GM12878 (cell line): ENCODE measurements around the gene VNN1. TPM values are rescaled to one million over a fixed set of nuclear protein-coding genes. Genes with fewer than 3 reads are reported as not detected.

Experiments used
- ATAC-seq: fragments of 200-7000 bp; cut with Tn5 transposase; 3 replicates; pipeline ENCODE4 v1.9.1; 2020; ENCODE audit warnings: mild to moderate bottlenecking, moderate library complexity
- BruUV-seq: library from RNA; stranded (reverse); fragments of 400-500 nt; replicated peaks from 2 replicates; lab custom pipeline; 2021; lab: Mats Ljungman, UMichigan
- CTCF ChIA-PET: fragments of 300-600 bp; sonication (Branson Sonifier 250); formaldehyde crosslinking; extraction: SDS; loops from one replicate; lab custom pipeline; 2021; ENCODE audit warnings: inconsistent platforms; lab: Yijun Ruan, JAX
- POLR2A ChIA-PET: fragments of 350-600 bp; formaldehyde crosslinking; extraction: SDS; loops from one replicate; lab custom pipeline; 2021; ENCODE audit warnings: inconsistent platforms; lab: Charles Lee
- RAD21 ChIA-PET: fragments of 300-600 bp; sonication (Branson Sonifier 250); formaldehyde crosslinking; loops from one replicate; lab custom pipeline; 2023; ENCODE audit warnings: antibody characterized with exemption; ENCODE audit not compliant: unreplicated experiment; lab: Charles Lee
- SMC1A ChIA-PET: fragments of 300-600 bp; sonication (Branson Sonifier 250); formaldehyde crosslinking; loops from one replicate; lab custom pipeline; 2023; ENCODE audit not compliant: unreplicated experiment, uncharacterized antibody; lab: Charles Lee
- DNase-seq: peaks from one replicate; pipeline ENCODE4 v3.0.0-alpha.2; 2011; ENCODE audit warnings: low read depth, low spot score
- FAIRE-seq: peaks from 3 replicates; lab custom pipeline; 2011; peaks lifted over from hg19 to GRCh38; lab: Jason Lieb, UNC
- H2AFZ ChIP-seq: 2 replicates; pipeline ENCODE4 v1.6.0; 2011; ENCODE audit warnings: low read depth, low read length, control low read depth; ENCODE audit not compliant: control insufficient read depth
- H3K27ac ChIP-seq: 2 replicates; pipeline ENCODE4 v1.5.1; 2011; ENCODE audit warnings: control low read depth; ENCODE audit not compliant: control insufficient read depth, insufficient read depth
- H3K27me3 ChIP-seq, 2 experiments: replicated peaks in 1 of 2; 2 replicates each; pipeline versions ENCODE4 v1.6.0 to v1.6.1; 2011; ENCODE audit warnings: low read length in 1 of 2; ENCODE audit not compliant: control insufficient read depth in 2 of 2, insufficient read depth in 2 of 2
- H3K36me3 ChIP-seq, 2 experiments: 2 replicates each; pipeline ENCODE4 v1.5.1; 2011; ENCODE audit warnings: low read length in 1 of 2; ENCODE audit not compliant: control insufficient read depth in 2 of 2, insufficient read depth in 2 of 2
- H3K4me1 ChIP-seq: 2 replicates; pipeline ENCODE4 v1.6.1; 2011; ENCODE audit warnings: mild to moderate bottlenecking, low read length, moderate library complexity, mixed read lengths; ENCODE audit not compliant: control insufficient read depth, insufficient read depth
- H3K4me2 ChIP-seq: 2 replicates; pipeline ENCODE4 v1.6.0; 2011; ENCODE audit warnings: control low read depth; ENCODE audit not compliant: control insufficient read depth, insufficient read depth
- H3K4me3 ChIP-seq: fragments of 200-600 bp; sonication (generic); 2 replicates; pipeline ENCODE4 v1.5.1; 2016
- H3K79me2 ChIP-seq: 2 replicates; pipeline ENCODE4 v1.6.0; 2011; ENCODE audit warnings: low read length; ENCODE audit not compliant: control insufficient read depth, insufficient read depth
- H3K9ac ChIP-seq: 2 replicates; pipeline ENCODE4 v1.8.0; 2011; ENCODE audit warnings: low read length, control low read depth, mixed read lengths; ENCODE audit not compliant: control insufficient read depth, insufficient read depth
- H3K9me3 ChIP-seq: replicated peaks from 3 replicates; pipeline ENCODE4 v1.5.1; 2011; ENCODE audit warnings: mild to moderate bottlenecking, low read length; ENCODE audit not compliant: control insufficient read depth, insufficient read depth
- H4K20me1 ChIP-seq: 2 replicates; pipeline ENCODE4 v1.6.0; 2011; ENCODE audit not compliant: control insufficient read depth, insufficient read depth
- ASH2L ChIP-seq: fragments of 300-600, 200-600 bp; sonication (generic); IDR thresholded peaks from 2 replicates; pipeline ENCODE4 v1.6.1; 2017; ENCODE audit warnings: low read depth, mild to moderate bottlenecking, borderline replicate concordance
- MYB ChIP-seq: fragments of 150-350 bp; IDR thresholded peaks from 2 replicates; pipeline ENCODE4 v1.6.1; 2014; ENCODE audit warnings: mild to moderate bottlenecking, low read depth, low read length, borderline replicate concordance
- NR2C2 ChIP-seq: IDR thresholded peaks from 2 replicates; pipeline ENCODE4 v1.6.1; 2011; ENCODE audit warnings: borderline replicate concordance, low read depth; ENCODE audit not compliant: control insufficient read depth, insufficient read length
- PAX5 ChIP-seq: IDR thresholded peaks from 2 replicates; pipeline ENCODE4 v1.6.1; 2011; ENCODE audit warnings: low read depth, low read length, borderline replicate concordance
- POLR2AphosphoS2 ChIP-seq: IDR thresholded peaks from 2 replicates; pipeline ENCODE4 v1.6.1; 2011; ENCODE audit warnings: low read depth, mild to moderate bottlenecking, low read length, improper control_type of control experiment, moderate library complexity
- POLR2AphosphoS5 ChIP-seq: IDR thresholded peaks from 2 replicates; pipeline ENCODE4 v1.6.1; 2011; ENCODE audit warnings: mild to moderate bottlenecking, low read length, inconsistent platforms
- WGBS: methylation state at CpG from one replicate; pipeline ENCODE4 v1.1.6; 2016; ENCODE audit warnings: low lambda C conversion rate; ENCODE audit not compliant: insufficient replicate concordance, insufficient coverage; ENCODE audit errors: missing lambda C conversion rate; 5-methylcytosine and 5-hydroxymethylcytosine counted together
- in situ Hi-C: fragments of 300-500 bp; cut with MboI; formaldehyde crosslinking; loops from 9 replicates; pipeline ENCODE4 v1.14.3; 2018; ENCODE audit warnings: mixed read lengths
- intact Hi-C: fragments of 100-400 bp; cut with micrococcal nuclease; formaldehyde crosslinking; loops from one replicate; pipeline ENCODE4 v1.14.2; 2022; ENCODE audit not compliant: unreplicated experiment
- polyA plus RNA-seq, 11 experiments: library from polyadenylated mRNA; depleted of rRNA in 4 of 11; unstranded in 6 of 11; stranded (reverse) in 5 of 11; fragments of >200 nt; fragmentation: Nextera tagmentation in 4 of 11; fragmentation: Illumina TruSeq in 1 of 11; extraction: Ambion mirVana in 4 of 11; extraction: Trizol in 1 of 11; gene quantifications; 1 replicate in 1 of 11; 2 replicates in 10 of 11; pipeline versions ENCODE4 v1.2.1 to v1.2.3, GENCODE V29; 2011 to 2016; ENCODE audit warnings: inconsistent platforms in 2 of 11, missing spikeins in 2 of 11, low read depth in 1 of 11
- total RNA-seq, 4 experiments: library from RNA; depleted of rRNA in 3 of 4; stranded (reverse); fragments of >200 nt in 3 of 4; fragmentation: Illumina TruSeq in 1 of 4; extraction: Trizol in 1 of 4; gene quantifications; 2 replicates each; pipeline versions ENCODE4 v1.2.1 to v1.2.3, GENCODE V29; 2013 to 2021
- TF ChIP-seq, protein P1 (sequence below): IDR thresholded peaks from 2 replicates; pipeline ENCODE4 v1.6.1; 2012; ENCODE audit warnings: low read length, inconsistent platforms
- TF ChIP-seq, protein P2 (sequence below), 3 experiments: IDR thresholded peaks in 2 of 3; conservative IDR thresholded peaks in 1 of 3; 2 replicates each; pipeline ENCODE4 v1.5.1; 2011; ENCODE audit warnings: low read depth in 3 of 3, low read length in 3 of 3, mild to moderate bottlenecking in 3 of 3, control low read depth in 2 of 3, moderate library complexity in 2 of 3, inconsistent platforms in 1 of 3, mixed read lengths in 1 of 3; ENCODE audit not compliant: control insufficient read depth in 2 of 3, insufficient read depth in 1 of 3; ENCODE audit errors: extremely low read depth in 1 of 3
- TF ChIP-seq, protein P3 (sequence below): IDR thresholded peaks from 2 replicates; pipeline ENCODE4 v1.6.1; 2012; ENCODE audit warnings: low read depth, low read length, improper control_type of control experiment
- TF ChIP-seq, protein P4 (sequence below): fragments of 450-650 bp; IDR thresholded peaks from 2 replicates; pipeline ENCODE4 v1.6.1; 2016; ENCODE audit warnings: mild to moderate bottlenecking, moderate library complexity, borderline replicate concordance
- TF ChIP-seq, protein P5 (sequence below): fragments of 450-650 bp; IDR thresholded peaks from 2 replicates; pipeline ENCODE4 v1.6.1; 2017; ENCODE audit warnings: mild to moderate bottlenecking, moderate library complexity

The VNN1 gene
- total and polyA plus RNA-seq, 10 of the 15 experiments (the other 5 are each of a cell fraction or from before 2014, with no cell fraction given) = not detected

DNA sequence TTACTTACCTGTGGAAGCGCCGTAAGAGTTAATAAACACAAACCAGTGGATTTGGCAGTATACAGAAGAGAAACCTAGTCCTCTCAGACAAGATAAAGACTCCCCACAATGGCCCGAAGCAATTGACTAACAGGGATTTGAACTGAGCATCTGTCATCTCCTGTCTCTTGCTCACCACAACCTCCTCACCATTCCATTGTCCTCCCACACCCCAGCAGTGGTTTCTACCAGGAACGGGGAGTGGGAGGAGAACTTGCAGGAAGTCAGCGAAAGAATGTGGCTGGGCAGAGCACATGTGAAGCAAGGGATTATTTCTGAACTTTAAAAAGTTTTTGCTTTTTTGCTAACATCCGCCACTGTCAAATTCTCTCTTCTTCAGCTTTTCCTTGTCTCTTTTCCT lies 30.3 kb downstream of the VNN1 start:
- ChIA-PET SMC1A (no interaction called here), CTCF (interaction anchor here (2.8 kb wide), 1 partner anchor 14 kb away, joined by 12 read pairs; no protein-coding TSS in a partner anchor), RAD21 (no interaction called here), POLR2A (no interaction called here)
- DNase-seq (no peak), FAIRE-seq (no peak), ATAC-seq (no peak)
- Histone ChIP-seq H3K4me3 (no peak overlapping the region), H2AFZ (no peak overlapping the region), H3K4me1 (no peaks in the 10 kb centered on the region), H3K9me3 (no peaks in the 10 kb centered on the region), H4K20me1 (no peaks in the 10 kb centered on the region), H3K36me3 (no peaks in the 10 kb centered on the region), H3K4me2 (no peak overlapping the region), H3K27ac (no peak overlapping the region), H3K9ac (no peak overlapping the region), H3K27me3 (no peaks in the 10 kb centered on the region), H3K79me2 (no peaks in the 10 kb centered on the region)
- BruUV-seq = no TSS peak
- intact Hi-C loops = no loop called here
- in situ Hi-C loops = no loop called here
- 61% methylated on average over 6 of the region's 6 CpGs for WGBS
- no peak for TF ChIP-seq NR2C2
- no peak for TF ChIP-seq ASH2L
- TF ChIP-seq, protein P1, sequence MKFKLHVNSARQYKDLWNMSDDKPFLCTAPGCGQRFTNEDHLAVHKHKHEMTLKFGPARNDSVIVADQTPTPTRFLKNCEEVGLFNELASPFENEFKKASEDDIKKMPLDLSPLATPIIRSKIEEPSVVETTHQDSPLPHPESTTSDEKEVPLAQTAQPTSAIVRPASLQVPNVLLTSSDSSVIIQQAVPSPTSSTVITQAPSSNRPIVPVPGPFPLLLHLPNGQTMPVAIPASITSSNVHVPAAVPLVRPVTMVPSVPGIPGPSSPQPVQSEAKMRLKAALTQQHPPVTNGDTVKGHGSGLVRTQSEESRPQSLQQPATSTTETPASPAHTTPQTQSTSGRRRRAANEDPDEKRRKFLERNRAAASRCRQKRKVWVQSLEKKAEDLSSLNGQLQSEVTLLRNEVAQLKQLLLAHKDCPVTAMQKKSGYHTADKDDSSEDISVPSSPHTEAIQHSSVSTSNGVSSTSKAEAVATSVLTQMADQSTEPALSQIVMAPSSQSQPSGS = no peak
- TF ChIP-seq POLR2AphosphoS2 = no peak
- TF ChIP-seq, protein P2, sequence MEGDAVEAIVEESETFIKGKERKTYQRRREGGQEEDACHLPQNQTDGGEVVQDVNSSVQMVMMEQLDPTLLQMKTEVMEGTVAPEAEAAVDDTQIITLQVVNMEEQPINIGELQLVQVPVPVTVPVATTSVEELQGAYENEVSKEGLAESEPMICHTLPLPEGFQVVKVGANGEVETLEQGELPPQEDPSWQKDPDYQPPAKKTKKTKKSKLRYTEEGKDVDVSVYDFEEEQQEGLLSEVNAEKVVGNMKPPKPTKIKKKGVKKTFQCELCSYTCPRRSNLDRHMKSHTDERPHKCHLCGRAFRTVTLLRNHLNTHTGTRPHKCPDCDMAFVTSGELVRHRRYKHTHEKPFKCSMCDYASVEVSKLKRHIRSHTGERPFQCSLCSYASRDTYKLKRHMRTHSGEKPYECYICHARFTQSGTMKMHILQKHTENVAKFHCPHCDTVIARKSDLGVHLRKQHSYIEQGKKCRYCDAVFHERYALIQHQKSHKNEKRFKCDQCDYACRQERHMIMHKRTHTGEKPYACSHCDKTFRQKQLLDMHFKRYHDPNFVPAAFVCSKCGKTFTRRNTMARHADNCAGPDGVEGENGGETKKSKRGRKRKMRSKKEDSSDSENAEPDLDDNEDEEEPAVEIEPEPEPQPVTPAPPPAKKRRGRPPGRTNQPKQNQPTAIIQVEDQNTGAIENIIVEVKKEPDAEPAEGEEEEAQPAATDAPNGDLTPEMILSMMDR (IDR thresholded peaks at IDR 0.05 in 2 of 3, conservative IDR thresholded peaks at IDR 0.05 in 1 of 3; ENCODE audit: control insufficient read depth in 2 of 3, extremely low read depth in 1 of 3, insufficient read depth in 1 of 3, low read depth in 3 of 3, low read length in 3 of 3) = no peak
- TF ChIP-seq, protein P3, sequence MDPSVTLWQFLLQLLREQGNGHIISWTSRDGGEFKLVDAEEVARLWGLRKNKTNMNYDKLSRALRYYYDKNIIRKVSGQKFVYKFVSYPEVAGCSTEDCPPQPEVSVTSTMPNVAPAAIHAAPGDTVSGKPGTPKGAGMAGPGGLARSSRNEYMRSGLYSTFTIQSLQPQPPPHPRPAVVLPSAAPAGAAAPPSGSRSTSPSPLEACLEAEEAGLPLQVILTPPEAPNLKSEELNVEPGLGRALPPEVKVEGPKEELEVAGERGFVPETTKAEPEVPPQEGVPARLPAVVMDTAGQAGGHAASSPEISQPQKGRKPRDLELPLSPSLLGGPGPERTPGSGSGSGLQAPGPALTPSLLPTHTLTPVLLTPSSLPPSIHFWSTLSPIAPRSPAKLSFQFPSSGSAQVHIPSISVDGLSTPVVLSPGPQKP = no peak
- no peak for TF ChIP-seq PAX5
- TF ChIP-seq, protein P4, sequence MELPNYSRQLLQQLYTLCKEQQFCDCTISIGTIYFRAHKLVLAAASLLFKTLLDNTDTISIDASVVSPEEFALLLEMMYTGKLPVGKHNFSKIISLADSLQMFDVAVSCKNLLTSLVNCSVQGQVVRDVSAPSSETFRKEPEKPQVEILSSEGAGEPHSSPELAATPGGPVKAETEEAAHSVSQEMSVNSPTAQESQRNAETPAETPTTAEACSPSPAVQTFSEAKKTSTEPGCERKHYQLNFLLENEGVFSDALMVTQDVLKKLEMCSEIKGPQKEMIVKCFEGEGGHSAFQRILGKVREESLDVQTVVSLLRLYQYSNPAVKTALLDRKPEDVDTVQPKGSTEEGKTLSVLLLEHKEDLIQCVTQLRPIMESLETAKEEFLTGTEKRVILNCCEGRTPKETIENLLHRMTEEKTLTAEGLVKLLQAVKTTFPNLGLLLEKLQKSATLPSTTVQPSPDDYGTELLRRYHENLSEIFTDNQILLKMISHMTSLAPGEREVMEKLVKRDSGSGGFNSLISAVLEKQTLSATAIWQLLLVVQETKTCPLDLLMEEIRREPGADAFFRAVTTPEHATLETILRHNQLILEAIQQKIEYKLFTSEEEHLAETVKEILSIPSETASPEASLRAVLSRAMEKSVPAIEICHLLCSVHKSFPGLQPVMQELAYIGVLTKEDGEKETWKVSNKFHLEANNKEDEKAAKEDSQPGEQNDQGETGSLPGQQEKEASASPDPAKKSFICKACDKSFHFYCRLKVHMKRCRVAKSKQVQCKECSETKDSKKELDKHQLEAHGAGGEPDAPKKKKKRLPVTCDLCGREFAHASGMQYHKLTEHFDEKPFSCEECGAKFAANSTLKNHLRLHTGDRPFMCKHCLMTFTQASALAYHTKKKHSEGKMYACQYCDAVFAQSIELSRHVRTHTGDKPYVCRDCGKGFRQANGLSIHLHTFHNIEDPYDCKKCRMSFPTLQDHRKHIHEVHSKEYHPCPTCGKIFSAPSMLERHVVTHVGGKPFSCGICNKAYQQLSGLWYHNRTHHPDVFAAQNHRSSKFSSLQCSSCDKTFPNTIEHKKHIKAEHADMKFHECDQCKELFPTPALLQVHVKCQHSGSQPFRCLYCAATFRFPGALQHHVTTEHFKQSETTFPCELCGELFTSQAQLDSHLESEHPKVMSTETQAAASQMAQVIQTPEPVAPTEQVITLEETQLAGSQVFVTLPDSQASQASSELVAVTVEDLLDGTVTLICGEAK = no peak
- TF ChIP-seq MYB = no peak
- TF ChIP-seq POLR2AphosphoS5 = no peak
- TF ChIP-seq, protein P5, sequence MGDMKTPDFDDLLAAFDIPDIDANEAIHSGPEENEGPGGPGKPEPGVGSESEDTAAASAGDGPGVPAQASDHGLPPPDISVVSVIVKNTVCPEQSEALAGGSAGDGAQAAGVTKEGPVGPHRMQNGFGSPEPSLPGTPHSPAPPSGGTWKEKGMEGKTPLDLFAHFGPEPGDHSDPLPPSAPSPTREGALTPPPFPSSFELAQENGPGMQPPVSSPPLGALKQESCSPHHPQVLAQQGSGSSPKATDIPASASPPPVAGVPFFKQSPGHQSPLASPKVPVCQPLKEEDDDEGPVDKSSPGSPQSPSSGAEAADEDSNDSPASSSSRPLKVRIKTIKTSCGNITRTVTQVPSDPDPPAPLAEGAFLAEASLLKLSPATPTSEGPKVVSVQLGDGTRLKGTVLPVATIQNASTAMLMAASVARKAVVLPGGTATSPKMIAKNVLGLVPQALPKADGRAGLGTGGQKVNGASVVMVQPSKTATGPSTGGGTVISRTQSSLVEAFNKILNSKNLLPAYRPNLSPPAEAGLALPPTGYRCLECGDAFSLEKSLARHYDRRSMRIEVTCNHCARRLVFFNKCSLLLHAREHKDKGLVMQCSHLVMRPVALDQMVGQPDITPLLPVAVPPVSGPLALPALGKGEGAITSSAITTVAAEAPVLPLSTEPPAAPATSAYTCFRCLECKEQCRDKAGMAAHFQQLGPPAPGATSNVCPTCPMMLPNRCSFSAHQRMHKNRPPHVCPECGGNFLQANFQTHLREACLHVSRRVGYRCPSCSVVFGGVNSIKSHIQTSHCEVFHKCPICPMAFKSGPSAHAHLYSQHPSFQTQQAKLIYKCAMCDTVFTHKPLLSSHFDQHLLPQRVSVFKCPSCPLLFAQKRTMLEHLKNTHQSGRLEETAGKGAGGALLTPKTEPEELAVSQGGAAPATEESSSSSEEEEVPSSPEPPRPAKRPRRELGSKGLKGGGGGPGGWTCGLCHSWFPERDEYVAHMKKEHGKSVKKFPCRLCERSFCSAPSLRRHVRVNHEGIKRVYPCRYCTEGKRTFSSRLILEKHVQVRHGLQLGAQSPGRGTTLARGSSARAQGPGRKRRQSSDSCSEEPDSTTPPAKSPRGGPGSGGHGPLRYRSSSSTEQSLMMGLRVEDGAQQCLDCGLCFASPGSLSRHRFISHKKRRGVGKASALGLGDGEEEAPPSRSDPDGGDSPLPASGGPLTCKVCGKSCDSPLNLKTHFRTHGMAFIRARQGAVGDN = no peak
